GM12874 (cell line): ENCODE measurements around the gene PPP1R15B.

Experiments
- CTCF ChIP-seq: IDR thresholded peaks from 2 replicates; pipeline ENCODE4 v1.5.1; 2011; ENCODE audit warnings: low read depth, mild to moderate bottlenecking, control low read depth, low read length, moderate library complexity; ENCODE audit not compliant: insufficient read depth

PPP1R15B gene

GRCh38 chr1:204454476-204454875 lies 42.9 kb upstream of the PPP1R15B start:
- TF ChIP-seq CTCF = no peak

DNA sequence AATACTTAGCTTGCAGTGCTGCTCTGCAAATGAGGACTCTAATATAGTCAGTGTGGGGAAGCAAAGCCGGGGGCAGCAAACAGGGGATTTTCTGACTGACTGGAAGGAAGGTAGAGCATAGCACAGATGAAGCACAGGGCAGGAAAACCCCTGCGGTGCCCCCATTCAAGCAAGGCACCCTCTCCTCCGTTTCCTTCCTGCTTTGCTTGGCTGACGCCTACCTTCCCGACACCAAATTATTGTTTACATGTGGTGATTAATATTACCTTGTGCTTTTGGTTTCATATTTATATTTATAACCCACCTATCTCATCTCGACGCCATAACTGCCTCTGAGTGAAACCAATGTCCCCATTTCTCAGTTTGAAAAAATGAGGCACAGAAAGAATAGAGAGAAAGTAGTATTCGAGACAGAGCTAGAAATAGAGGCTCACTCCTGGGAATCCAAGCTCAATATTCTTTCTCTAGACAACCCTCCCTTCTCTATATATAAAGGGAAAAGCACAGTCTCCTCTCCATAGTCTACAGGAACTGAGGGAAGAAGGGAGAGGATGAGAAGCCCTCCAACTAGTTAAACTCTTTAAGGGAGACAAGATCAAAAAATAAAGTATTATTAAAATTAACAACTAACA lies 41.6 kb upstream of the PPP1R15B start:
- no peak for TF ChIP-seq CTCF

DNA sequence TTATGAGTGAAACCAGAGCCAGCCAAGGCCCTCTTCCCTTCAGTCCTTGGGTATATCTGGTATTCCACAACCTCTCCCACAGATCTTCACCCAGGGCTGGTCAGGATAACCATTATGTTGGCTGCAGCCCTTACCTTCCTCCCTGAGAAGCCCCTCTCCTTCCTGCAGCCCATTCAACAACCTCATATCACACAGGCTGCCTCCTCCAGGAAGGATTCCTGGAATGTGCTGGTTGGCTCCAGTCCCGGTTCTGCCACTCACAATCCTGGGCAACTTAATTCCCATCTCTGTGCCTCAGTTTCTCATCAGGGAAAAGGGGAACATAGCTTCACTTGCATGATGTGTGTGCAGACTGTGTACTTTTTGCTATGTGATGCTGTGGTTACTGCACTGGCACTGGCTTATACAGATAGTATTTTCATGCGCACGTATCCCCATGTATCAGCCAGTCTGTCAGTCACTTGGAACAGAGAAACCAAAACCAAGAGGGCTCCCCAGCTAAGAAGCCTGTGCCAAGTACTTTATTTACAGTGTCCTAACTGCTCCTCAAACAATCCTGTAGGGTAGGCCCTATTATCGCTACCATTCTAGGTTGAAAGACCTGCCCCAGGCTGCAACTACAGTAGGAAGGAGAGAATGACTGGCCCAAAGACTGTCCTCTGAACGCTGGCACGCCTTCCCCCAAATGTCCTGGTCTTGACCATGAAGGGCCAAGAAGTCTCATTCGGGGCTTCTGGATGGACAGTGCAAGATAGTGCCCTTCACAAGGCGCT lies 39.9 kb upstream of the PPP1R15B start:
- TF ChIP-seq CTCF = no peak

- no peak for TF ChIP-seq CTCF
Observed at GRCh38 chr1:204450461-204451257, 39.0 kb upstream of the PPP1R15B start.

DNA sequence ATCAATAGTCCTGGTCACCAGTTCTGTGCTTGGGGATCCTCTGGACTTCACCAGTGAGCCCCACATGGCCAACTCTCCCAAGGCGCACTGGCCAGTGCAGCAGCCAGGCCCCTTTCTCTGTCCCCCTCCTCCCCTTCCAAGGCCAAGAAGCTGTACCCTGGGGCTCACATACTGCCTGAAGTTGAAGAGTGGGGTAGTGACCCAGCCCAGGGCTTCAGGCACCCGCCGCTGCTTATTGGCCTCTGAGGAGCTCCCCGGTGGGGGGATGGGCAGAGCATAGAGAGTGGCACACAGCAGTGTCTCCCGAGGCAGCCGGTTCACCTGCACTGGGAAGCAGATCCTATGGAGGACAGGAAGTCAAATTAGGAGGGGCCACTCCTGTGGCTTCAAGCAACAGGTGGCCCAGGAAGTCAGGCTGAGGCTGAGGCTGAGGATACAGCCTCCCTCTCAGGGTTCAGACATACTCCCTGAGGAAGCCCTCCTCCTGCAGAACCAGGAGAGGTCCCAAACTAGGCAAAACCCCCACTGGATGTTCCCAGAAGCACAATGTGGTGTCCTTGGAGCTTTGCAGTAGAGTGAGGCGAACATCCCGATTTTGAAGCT lies 38.2 kb upstream of the PPP1R15B start:
- no peak for TF ChIP-seq CTCF

DNA sequence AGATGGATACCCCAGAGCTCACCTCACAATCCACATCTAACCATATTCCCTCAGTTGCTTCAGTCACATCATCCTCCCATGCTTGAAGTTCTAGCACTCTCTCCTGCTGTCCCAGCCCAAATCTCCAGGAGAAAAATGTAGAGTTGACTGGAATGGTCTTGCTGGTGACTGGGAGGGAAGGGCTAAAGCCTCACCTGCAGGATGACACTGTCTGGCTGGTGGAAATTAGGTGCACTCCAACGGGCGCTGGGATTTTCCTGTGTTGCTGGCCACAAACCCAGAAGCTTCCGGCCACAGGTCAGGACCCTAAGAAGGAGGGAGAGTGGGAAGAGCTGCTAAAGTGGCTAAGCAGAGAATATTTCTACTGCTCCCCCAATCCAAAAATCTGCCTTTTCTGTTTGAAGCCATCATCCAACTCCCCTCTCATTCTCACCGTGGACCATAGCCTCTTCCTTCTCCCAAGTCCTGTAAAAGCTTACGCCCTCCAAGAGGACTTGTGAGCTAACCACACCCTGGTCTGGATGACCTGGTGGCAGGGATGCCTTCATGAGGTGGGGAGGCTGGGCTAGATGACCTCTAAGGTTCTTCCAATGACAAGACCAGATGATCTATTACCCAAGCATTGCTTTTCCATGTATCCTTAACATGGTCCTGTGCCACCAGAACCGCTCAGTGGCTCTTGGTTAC lies 37.5 kb upstream of the PPP1R15B start:
- no peak for TF ChIP-seq CTCF
